ENCODE data around the gene MYOCD. TPM values are rescaled to one million over a fixed set of nuclear protein-coding genes. Genes with fewer than 3 reads are reported as not detected.

The MYOCD gene
- total RNA-seq, 1 donor from 2014 or later, result not detected

Other genes with a start within 250 kb of the MYOCD start
- gene ARHGAP44, start 123.6 kb downstream of the MYOCD start, total RNA-seq, result 0.49 TPM in 1 of 2 replicates, not detected in the other

Data from activated CD4-positive, alpha-beta T cell treated with anti-CD3 and anti-CD28 coated beads, Interleukin-2, amount 10 ng/mL, durations not matched to agents 24 days and 14 days (primary cell).